Activated CD4-positive, alpha-beta T cell treated with anti-CD3 and anti-CD28 coated beads for 4 hours (primary cell): ENCODE measurements around the gene SCAF4.

Experiments
- DNase-seq, 2 donors: peaks; one replicate each; pipeline ENCODE4 v3.0.0-alpha.2; 2020

Gene SCAF4

DNA sequence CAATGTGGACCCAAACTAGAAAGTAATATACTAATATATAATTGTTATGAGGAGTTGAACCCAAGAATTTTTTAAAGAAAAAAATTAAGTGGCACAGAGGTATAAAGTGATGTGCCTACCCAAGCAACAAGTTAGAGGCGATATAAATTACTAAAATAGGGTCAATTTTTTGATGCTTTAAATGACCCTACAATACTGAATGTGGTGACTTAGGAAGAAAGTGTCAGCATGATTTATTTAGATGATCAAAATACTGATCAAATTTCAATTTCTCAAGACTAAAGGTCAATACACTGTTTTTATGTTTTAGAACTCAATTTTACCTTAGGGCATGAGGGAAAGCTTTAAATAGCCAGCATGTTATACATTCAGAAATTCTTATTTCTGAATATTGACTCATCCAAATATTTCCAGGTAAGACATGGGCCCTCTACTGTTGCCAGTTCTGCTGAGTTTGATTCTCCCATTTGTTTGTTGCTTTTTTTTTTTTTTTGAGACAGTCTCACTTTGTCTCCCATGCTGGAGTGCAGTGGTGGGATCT is 20.1 kb downstream of the SCAF4 start:
- no peak for DNase-seq

DNA sequence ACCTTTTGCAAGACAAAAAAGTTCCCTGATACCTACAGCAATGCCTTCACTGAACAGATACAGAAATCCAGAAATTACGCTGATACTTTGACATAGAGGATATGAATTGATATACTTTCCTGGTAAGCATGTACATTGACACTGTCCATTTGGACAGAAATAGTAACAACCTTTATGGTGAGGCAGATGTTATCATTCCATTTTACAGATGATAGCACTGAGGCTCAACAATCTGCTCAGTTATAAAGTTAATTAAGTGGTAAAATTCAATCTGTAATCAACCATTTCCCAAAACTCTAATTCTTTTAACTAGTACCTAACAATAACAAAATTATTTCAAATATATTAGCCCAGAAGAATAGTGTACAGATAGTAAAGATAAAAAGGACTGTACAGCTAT is 20.6 kb downstream of the SCAF4 start:
- no peak for DNase-seq

DNA sequence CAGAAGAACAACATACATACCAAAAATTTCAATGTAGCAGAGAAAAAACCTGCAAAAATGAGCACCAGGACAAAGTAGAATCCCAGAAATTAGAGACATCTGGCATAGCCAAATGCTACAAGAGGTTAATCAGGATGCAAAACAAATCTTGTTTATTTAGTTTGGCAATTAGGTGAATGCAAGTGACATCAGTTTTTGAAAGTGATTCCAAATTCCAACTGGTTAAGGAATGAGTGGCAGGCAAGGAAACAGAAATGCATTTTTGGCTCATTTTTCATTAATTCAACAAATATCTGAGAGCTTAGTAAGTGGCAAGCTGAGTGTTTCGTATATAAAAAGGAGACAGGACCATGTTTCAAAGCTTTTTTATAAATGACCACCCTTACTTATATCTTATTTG is 21.3 kb downstream of the SCAF4 start:
- DNase-seq: no peak

DNA sequence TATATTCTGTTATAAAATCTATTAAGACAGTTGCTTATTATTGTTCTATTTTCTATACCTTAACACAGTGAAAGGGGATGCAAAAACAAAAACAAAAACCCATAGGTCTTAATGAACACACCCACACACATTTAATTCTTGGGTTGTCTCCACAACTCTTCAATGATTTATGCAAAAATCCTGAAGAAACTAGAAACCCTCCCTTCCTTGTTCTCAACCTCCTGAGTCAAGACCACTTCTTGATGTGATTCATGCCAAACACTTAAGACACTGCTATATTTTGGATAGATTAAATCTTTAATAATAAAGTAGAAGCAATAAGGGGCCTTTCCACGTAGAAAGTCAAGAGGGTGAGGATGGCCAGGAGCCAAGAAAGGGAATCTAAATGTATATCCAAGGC is 23.4 kb downstream of the SCAF4 start:
- DNase-seq: no peak

- DNase-seq: no peak
Observed at GRCh38 chr21:31707499-31707898, 24.4 kb downstream of the SCAF4 start.

DNA sequence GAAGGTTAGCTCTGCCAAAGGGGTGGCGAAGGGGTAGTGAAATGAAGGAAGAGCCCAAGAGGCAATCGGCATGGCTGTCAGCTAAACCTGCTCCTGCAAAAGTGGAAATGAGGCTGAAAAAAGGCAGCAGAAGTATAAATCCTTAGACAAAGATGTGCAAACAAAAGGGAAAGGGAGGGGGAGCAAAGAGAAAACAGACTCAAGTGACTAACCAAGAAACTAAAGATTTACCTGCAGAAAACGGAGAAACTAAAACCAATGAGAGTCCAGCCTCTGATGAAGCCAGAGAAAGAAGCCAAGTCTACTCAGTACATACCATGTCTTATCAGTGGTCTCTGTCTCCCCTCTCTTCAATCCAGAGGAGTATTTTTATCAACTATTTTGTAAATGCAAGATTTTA is 25.4 kb downstream of the SCAF4 start:
- no peak for DNase-seq

DNA sequence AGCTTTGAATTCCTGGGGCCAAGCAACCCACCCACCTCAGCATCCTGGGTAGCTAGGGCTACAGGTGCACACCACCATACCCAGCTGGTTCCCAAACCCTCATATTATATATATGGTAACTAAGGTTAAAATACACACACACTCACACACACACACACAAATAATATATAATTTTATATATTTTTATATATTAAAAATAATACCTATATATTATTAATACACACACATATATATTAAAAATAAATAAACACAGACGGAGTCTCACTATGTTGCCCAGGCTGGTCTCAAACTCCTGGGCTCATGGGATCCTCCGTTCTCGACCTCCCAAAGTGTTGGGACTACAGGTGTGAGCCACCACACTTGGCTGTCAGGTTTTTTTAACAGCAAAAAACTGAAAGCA is 31.9 kb downstream of the SCAF4 start:
- no peak for DNase-seq

DNA sequence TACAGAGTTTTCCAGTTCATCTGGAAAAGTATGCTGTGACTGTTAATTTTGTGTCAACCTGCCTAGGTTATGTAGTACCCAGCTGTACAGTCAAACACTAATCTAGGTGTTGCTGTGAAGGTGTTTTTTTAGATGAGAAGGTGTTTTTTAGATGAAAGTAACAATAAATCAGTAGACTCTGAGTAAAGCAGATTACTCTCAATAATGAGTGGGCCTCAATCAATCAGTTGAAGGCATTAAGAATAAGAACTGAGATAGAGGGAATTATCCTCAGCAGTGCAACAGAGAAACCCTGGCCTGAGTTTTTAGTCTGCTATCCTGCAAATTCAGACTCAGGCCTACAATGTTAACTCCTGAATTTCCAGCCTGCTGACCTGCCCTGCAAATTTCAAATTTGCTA is 33.5 kb downstream of the SCAF4 start:
- DNase-seq: no peak

- DNase-seq: no peak
Observed at GRCh38 chr21:31696424-31696823, 35.5 kb downstream of the SCAF4 start.

DNA sequence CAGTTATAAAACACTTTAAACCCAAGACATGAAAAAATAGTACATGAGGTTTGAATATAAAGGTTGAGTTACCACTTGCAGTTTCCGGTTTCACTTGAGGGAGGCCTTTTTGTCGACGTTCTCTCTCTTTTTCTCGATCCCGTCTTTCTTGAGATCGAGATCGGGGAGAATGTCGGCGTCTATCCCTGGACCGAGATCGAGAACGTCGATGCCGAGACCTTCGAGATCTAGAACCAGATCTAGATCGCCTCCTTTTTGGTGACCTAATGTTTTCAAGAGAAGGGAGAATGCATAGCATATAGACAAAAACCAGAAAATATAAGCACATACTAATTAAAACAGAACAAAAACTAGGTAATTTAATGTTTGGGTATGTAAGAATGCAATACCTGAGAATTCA is 38.7 kb downstream of the SCAF4 start:
- no peak for DNase-seq

DNA sequence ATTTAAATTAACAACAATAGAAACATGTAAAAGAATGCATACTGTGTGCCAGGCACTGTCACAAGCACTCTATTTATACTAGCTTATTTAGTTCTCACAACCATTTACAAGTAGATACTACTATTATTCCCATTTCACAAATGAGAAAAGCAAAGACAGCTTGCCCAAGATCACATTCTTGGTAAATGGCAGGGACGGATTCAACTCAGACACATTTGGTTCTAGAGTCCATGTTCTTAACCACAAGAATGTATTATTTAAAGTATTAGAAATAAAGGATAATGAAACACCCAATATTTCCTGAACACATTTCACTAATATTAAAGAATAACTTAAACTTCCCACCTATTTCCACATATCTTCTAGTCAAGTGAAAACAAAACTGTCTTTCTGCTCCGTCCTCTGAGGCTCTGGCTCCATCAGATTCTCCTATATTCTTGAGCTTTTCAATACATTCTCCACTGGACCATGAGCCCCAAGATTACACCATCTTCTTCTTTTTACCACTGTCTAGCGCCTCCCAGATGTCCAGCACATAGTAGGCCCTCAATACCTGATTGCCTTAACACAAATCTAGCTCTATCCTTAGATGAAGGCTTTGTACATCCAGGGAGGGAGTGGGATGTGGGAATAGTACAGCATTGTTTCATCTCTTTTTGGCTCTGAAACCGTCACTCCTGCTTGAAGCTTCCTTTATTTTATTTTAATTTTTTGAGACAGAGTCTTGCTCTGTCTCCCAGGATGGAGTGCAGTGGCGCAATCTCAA is 43.1 kb downstream of the SCAF4 start:
- no peak for DNase-seq

- no peak for DNase-seq
Observed at GRCh38 chr21:31687108-31687507, 44.8 kb downstream of the SCAF4 start.

DNA sequence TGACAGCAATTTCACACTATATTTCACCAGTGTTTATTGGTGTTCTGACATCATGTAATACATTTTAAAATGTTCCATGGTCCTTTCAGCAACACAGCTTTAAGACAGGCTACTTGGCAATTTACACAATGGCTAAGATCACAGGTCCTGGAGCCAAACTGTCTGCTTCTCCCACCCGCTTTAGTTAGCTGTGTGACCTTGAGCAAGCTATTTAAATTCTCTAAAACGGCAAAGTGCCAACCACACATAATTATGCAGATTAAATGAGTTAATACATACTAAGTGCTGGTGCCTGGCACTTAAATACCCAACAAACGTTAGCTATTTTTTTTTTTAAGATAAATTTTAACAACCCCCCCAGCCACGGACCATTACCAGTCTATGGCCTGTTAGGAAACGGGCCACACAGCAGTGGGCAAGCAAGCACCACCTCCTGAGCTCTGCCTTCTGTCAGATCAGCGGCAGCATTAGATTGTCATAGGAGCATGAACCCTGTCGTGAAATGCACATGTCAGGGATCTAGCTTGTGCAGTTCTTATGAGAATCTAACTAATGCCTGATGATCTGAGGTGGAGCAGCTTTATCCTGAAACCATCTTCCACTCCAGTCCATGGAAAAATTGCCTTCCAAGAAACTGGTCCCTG is 45.5 kb downstream of the SCAF4 start:
- no peak for DNase-seq

- no peak for DNase-seq
Observed at GRCh38 chr21:31684918-31685317, 47.0 kb downstream of the SCAF4 start.

DNA sequence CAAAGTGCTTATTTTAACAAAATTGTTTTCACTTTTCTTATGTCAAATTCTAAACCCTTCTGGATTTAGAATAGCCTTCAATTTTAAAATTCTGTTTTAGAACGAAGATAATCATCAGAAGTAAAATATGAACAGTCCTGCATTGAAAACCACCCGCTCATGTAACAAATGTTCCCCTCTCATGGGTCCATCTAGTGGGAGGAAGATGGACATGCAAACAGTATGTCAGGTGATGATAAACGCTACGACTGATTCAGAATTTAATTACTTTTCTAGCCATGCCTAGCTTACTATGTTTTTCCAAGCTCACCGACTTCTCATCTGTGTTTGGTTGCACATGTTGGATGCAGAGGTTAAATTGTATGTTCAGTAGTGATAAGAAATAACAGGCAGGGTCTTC is 48.9 kb downstream of the SCAF4 start:
- DNase-seq: no peak

DNA sequence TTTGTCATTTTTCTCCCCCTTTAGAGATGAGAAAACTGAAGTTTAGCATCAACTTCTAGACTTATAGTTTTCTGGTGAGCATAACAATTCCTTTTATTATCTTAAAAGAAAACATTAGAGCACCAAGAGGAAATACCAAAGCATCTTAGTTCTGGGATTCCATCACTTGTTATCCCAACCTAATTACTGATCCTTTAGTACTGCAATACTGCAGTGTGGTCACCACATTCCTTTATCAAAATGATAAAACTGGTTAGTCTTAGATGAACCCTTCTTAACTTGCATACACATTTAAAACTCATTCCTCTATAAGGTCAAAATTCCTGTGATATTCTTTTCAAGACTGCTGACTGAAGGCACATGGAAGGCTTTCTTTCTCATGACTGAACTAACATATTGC is 49.3 kb downstream of the SCAF4 start:
- no peak for DNase-seq

- DNase-seq: no peak
Observed at GRCh38 chr21:31678478-31678877, 53.4 kb downstream of the SCAF4 start.

- no peak for DNase-seq
Observed at GRCh38 chr21:31677047-31677446, 54.9 kb downstream of the SCAF4 start.

DNA sequence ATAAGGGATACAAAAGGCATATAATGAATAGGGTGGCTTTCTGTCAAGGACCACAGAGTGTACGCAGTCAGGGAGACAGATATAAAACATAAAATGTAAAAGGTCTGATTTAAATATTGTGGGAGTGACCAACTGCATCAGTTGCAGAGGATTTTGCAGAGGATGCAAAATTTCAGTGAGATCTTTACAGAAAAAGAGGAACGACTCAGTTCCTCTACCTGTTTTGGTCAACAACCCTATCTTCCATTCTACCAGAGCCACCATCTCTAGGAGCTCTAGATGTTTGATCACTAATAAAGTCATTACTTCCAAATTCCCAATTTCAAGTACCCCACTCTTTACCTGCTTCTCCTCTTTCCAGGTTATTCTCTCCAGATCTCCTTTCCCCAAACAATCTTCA is 56.0 kb downstream of the SCAF4 start:
- DNase-seq: no peak

GRCh38 chr21:31675318-31675717 is 56.6 kb downstream of the SCAF4 start:
- no peak for DNase-seq

GRCh38 chr21:31673321-31673912 is 58.5 kb downstream of the SCAF4 start:
- no peak for DNase-seq

GRCh38 chr21:31671931-31672330 is 60.0 kb downstream of the SCAF4 start:
- no peak for DNase-seq

GRCh38 chr21:31671146-31671716 is 60.7 kb downstream of the SCAF4 start:
- no peak for DNase-seq

GRCh38 chr21:31670070-31670469 is 61.8 kb downstream of the SCAF4 start:
- DNase-seq: no peak
